Activated CD8-positive, alpha-beta memory T cell treated with anti-CD3 and anti-CD28 coated beads, Interleukin-2, amount 50 U/mL, for 24 hours (primary cell): Measurements from ENCODE around the gene ASTN2.
"Not testable (repeated sequence)": the region's sequence is repeated elsewhere in the genome, so short reads cannot be mapped to it uniquely, and the experiment has no call there.

Experiments
- DNase-seq: peaks from one replicate; pipeline ENCODE4 v3.0.0-alpha.2; 2020; ENCODE audit errors: extremely low read depth

Gene ASTN2

GRCh38 chr9:116928289-116928688 is 486.6 kb downstream of the ASTN2 start:
- DNase-seq, result no peak

- no peak for DNase-seq
These were observed 487.1 kb downstream of the ASTN2 start for GRCh38 chr9:116927726-116928125.

- no peak for DNase-seq
These were observed 489.7 kb downstream of the ASTN2 start for GRCh38 chr9:116925121-116925520.

GRCh38 chr9:116924462-116925110 is 490.3 kb downstream of the ASTN2 start:
- DNase-seq, result no peak

- DNase-seq, result not testable (repeated sequence)
These were observed 496.9 kb downstream of the ASTN2 start for GRCh38 chr9:116917895-116918508.

- no peak for DNase-seq
These were observed 501.3 kb downstream of the ASTN2 start for GRCh38 chr9:116913536-116913935.

- no peak for DNase-seq
These were observed 504.7 kb downstream of the ASTN2 start for GRCh38 chr9:116910201-116910600.

- DNase-seq, result no peak
These were observed 506.9 kb downstream of the ASTN2 start for GRCh38 chr9:116907989-116908388.

GRCh38 chr9:116905171-116905588 is 509.7 kb downstream of the ASTN2 start:
- DNase-seq, result no peak

GRCh38 chr9:116904165-116904564 is 510.7 kb downstream of the ASTN2 start:
- DNase-seq, result no peak

- no peak for DNase-seq
These were observed 513.6 kb downstream of the ASTN2 start for GRCh38 chr9:116901260-116901659.

- no peak for DNase-seq
These were observed 514.3 kb downstream of the ASTN2 start for GRCh38 chr9:116900543-116900942.

GRCh38 chr9:116900007-116900367 is 514.9 kb downstream of the ASTN2 start:
- DNase-seq, result no peak

- DNase-seq, result no peak
These were observed 515.4 kb downstream of the ASTN2 start for GRCh38 chr9:116899337-116900006.

GRCh38 chr9:116898131-116898530 is 516.7 kb downstream of the ASTN2 start:
- DNase-seq, result not testable (repeated sequence)

GRCh38 chr9:116897201-116897600 is 517.7 kb downstream of the ASTN2 start:
- DNase-seq, result no peak

GRCh38 chr9:116895961-116896360 is 518.9 kb downstream of the ASTN2 start:
- no peak for DNase-seq

- no peak for DNase-seq
These were observed 523.4 kb downstream of the ASTN2 start for GRCh38 chr9:116891424-116891823.

- not testable (repeated sequence) for DNase-seq
These were observed 526.4 kb downstream of the ASTN2 start for GRCh38 chr9:116888476-116888875.

- DNase-seq, result no peak
These were observed 526.8 kb downstream of the ASTN2 start for GRCh38 chr9:116888066-116888465.

GRCh38 chr9:116883676-116884075 is 531.2 kb downstream of the ASTN2 start:
- DNase-seq, result no peak

- no peak for DNase-seq
These were observed 537.8 kb downstream of the ASTN2 start for GRCh38 chr9:116877072-116877471.

GRCh38 chr9:116875576-116875975 is 539.3 kb downstream of the ASTN2 start:
- no peak for DNase-seq
